Fibroblast of skin of abdomen (primary cell): ENCODE measurements around the gene SNX30. TPM values are rescaled to one million over a fixed set of nuclear protein-coding genes. Genes with fewer than 3 reads are reported as not detected.
"Not testable (repeated sequence)": the region's sequence is repeated elsewhere in the genome, so short reads cannot be mapped to it uniquely, and the experiment has no call there.

Source experiments
- DNase-seq: peaks from one replicate; pipeline ENCODE4 v3.0.0-alpha.2; 2013
- polyA plus RNA-seq, 2 experiments: library from polyadenylated mRNA; unstranded; fragments of 120-200 nt; gene quantifications; one replicate each; pipeline ENCODE4 v1.2.1, GENCODE V29; 2013; ENCODE audit not compliant: insufficient read length in 2 of 2

SNX30 gene
- polyA plus RNA-seq (2013, experiment 1 of 2; ENCODE audit: insufficient read length), result 17.0 TPM
- polyA plus RNA-seq (2013, experiment 2 of 2; ENCODE audit: insufficient read length), result 16.2 TPM

GRCh38 chr9:112750016-112750763, at the start of gene SNX30:
Gene SNX30, plus strand, starts transcription at chr9:112750760. Its CDS starts 242 bp downstream, at chr9:112751002.
- peak; percentile 93 for DNase-seq

DNA sequence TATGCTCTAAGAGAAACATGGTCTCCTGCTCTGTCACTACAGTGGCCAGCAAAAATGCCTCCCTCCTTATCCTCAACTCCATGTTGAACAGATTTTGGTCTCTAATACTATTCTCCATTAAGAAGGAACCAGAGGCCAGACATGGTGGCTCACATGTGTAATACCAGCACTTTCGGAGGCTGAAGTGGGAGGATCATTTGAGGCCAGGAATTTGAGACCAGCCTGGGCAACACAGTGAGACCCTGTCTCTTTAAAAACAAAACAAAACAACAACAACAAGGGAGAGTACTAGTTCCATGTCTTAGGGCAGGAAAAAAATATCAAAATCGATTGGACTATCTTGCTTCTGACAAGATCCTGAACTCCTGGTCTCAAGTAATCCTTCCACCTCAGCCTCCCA, 47.3 kb upstream of the SNX30 start:
- DNase-seq, result no peak

- DNase-seq, result peak; percentile 68
These were observed 44.7 kb upstream of the SNX30 start for GRCh38 chr9:112705768-112706427.

DNA sequence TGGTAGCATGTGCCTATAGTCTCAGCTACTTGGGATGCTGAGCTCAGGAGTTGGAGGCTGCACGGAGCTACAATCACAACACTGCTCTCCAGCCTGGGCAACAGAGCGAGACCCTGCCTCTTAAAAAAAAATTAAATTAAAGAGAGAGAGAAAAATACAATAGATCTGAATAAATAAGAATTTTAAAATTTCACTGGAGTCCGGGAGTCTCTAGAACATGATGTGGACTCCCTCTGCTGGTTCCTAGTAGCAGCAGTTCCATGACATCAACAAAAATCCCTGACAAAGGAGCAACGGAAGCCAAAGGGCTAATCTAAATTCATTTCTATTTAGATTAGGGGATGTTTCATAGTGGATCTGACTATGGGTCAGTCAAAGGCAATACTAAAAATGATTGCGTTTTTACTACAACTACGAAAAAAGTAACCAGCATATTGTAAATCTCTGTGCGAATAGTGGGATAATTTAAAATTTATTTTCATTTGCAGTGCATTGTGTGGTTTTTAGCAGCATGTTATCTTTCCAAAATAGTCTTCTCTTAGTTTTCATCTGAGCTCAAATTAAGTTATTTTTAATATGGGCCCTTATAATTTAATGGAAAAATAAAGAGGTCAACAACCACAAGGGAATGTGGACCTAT, 39.4 kb upstream of the SNX30 start:
- peak; percentile 40 for DNase-seq

GRCh38 chr9:112712678-112713077, 37.9 kb upstream of the SNX30 start:
- DNase-seq, result no peak

DNA sequence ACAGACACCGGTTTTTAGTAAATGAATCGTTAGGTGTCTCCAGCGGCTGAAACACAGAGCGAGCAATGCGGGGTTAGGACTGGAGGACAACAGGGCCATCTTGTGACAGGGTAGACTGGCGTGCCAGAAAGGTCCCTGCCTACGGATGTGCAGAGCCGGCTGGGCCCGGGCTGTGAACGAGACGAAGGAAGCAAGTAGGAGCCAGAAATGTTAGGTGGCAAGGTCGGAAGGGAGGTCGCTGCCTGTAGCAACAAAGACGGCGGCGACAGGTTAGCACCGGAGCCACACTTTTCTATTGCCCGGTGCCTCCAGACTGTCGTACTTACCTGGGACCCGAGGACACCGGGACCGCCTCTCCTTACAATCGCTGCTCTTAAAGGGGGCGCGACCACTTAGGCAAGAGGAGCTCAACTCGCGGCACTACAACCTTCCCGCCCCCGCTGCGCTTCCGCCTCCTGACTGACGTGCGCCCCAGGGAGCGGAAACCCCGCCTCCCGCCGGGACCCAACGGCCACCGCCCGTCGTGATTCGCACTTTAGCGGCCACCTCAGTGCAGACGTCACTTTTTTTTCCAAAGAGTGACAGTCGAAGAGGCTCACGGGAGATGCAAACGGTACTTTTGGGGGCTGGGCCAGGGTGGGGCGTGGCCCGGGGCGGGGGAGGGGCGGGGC, 32.8 kb upstream of the SNX30 start, which contains the start of gene INIP:
Gene INIP, minus strand, starts transcription at position 457 of the 671 bp plus-strand sequence. CDS start 1,632 bp downstream, outside the sequence.
- DNase-seq, result peak; percentile 97

- DNase-seq, result peak; percentile 47
These were observed 31.3 kb upstream of the SNX30 start for GRCh38 chr9:112719241-112719691.

DNA sequence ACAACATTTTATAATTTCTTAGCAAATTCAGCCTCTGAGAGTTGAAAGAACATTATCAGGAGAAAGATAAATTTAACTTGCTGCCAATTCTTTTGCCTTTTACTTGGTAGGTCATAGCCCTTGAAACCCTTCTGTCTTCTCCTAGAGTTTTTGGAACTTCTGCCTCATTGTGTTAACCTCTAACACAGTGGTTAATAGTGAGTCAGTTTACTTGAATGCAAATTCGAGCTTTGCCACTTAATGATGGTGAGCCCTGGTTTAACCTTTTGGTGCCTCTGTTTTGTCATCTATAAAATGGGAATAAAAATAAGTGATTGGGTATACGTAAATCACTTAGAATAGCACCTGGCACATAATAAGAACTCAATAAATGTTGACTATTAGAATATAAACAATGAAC, 30.9 kb upstream of the SNX30 start:
- peak; percentile 4 for DNase-seq

GRCh38 chr9:112720113-112720780, 30.3 kb upstream of the SNX30 start:
- no peak for DNase-seq

DNA sequence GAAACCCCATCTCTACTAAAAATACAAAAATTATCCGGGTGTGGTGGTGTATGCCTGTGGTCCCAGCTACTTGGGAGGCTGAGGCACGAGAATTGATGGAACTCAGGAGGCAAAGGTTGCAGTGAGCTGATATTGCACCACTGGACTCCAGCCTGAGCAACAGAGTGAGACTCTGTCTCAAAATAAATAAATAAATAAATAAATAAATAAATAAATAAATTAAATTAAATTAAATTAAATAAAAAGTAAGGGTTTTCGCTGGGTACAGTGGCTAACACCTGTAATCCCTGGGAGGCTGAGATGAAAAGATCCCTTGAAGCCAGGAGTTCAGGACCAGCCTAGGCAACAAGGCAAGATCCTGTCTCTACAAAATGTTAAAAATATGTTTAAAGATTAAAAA, 27.8 kb upstream of the SNX30 start:
- not testable (repeated sequence) for DNase-seq

DNA sequence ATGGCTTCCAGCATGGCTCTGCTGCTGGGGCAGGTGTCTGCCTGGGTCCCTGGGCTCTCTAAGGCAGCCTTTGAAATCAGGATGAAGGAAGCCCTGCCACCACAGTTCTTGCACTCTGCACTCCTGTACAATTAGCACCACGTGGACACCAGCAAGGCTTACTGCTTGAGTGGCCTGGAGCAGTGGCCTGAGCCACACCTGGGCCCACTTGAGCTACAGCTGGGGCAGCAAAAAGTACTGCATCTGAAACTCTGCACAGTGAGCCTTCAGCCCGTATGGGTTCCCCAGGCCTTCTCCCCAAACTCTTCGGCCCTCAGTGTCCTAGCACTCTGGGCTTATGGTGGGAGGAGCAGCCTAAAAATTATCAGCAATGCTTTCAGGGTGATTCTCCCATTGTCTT, 24.6 kb upstream of the SNX30 start:
- DNase-seq, result no peak

GRCh38 chr9:112726428-112726827, 24.1 kb upstream of the SNX30 start:
- DNase-seq, result no peak

GRCh38 chr9:112728401-112728800, 22.2 kb upstream of the SNX30 start:
- no peak for DNase-seq

GRCh38 chr9:112731971-112732370, 18.6 kb upstream of the SNX30 start:
- no peak for DNase-seq

- DNase-seq, result no peak
These were observed 15.7 kb upstream of the SNX30 start for GRCh38 chr9:112734892-112735291.

DNA sequence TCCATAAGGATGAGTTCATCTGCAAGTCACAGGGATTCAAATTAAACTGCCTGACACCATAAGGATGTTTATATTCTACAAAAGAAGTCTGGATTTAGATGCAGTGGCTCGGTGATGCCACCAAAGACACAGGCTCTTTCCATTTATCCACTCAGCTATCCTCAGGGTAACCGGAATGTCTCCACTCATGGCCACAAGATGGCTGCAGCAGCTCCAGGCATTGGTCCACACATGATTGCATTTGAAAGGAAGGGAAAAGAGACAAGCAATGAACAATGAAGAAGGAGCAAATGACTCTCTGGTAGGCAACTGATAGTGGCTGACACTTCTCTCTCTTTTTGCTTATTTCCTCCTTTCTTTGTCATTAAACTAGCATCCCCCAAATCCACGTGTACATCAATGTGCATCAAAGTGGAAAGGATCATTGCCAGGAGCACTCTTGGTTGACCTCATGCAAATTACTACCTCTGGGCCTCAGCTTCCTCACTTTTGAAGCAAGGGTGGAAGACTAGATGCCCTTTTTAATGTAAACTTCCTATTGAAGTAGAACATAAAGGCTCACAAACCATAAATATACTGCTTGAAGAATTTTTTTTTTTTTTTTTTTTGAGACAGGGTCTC, 7.2 kb upstream of the SNX30 start:
- no peak for DNase-seq

DNA sequence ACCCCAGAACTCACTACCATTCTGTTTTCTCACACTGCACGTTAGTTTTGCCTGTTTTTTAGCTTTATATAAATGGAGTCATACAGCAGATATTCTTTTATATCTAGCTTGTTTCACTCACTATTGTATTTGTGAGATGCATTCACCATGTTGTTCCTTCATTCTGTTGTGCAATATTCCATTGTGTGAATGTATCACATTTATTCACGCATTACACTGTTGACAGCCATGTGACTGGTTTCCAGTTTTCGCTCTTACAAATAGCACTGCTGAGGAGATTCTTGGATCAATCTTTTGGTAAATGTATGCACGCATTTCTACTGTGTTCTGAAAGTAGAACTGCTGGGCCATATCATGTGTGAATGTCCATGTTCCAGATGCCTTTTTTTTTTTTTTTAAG, 6.4 kb upstream of the SNX30 start:
- no peak for DNase-seq

- DNase-seq, result no peak
These were observed 3.5 kb upstream of the SNX30 start for GRCh38 chr9:112747094-112747493.

DNA sequence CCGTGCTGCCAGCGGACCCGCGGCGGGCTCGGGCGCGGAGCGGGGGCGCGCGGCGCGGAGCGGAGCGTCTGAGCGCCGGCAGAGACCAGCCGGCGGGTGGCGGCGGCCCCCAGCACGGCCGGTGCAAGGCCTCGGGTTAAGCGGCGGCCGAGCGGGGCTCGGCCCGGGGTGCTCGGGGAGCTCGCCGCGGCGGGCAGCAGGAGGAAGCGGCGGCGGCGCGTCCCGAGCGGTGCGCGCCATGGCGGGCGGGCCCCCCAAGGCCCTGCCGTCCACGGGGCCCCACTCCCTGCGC, 150 bp downstream of the SNX30 start:
- DNase-seq, result no peak

DNA sequence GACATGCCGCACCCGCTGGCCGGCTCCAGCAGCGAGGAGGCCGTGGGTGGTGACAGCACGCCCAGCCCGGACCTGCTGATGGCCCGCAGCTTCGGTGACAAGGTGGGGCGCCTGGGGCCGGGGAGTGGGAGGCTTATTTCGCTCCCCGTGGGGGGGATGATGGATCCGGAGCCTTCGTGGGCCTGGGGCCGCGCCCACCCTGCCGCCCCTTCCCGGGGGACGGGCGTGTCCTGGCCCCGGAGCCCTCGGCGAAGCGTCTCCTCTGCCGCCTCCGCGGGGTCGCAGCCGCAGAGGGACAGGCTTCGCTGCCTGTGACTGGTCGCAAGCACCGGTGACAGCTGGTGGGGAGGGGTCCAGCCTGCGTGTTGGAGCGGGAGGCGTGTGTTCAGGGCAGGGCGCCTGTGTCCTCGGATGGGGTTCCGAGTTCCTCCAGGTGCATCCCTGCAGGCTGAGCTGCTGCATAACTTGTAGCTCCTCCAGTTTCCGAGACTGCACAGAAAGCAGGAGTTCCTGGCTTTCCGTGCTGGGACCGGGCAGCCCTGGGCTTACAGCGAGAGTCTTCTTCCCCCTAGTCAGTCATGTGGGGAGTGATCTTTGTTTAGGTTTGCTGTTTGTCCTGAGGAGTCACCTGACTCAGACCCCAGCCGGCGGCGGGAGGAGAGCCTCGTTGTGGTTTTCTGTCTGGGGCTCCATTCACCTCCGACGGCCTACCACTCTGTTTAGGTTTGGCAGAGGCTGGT, 666 bp downstream of the SNX30 start:
- DNase-seq, result peak; percentile 65
